ENCODE results near the gene KCNJ12. TPM values are rescaled to one million over a fixed set of nuclear protein-coding genes. Genes with fewer than 3 reads are reported as not detected.
"Not testable (repeated sequence)": the region's sequence is repeated elsewhere in the genome, so short reads cannot be mapped to it uniquely, and the experiment has no call there.

Gene KCNJ12
- total RNA-seq, 6 donors from 2014 or later, result 1.2 to 3.8 (median 2.0) TPM

DNA sequence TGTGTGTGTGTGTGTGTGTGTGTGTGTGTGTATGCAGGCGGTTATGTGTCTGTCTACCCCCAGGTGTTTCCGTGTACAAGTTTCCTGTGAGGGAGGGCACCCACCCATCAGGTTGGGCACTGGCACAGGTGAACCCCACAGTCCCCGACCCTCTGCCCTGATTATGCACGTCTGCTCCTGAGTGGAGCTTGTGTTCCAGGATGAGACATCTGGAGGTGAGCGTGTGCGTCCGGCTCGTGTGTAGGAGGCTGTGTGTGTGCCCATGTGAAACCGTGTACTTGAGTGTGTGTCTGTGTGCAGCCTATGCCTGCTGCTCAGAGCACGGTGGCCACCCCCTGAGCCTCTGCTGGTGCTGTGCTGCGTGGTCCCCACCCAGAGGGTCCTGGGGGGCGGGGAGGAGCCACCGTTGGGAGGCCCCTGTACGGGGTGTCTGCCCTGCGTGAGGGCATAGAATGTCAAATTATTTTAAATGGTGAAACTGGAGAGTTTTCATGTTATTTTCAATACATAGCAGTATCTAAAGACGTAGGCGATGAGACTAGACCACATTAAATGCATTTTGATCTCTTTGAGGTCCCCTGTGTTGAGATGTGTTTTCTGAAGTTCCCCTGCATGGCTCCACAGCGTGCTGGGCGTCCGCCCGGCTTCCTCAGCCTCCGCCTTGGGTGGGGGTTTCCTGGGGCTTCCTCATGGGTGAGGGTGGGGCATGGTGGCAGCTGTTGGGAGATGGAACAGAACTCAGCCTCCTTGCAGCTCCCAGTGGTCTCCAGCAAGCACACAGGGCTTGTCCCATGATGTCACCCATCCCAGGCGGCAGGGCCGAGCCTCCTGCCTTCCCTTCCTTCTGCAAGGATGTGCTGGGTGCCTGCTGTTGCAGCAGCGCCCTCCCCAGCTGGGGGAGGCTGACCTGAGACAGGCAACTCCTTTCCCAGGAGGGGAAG lies 43.4 kb downstream of the KCNJ12 start:
- no peaks in the 10 kb centered on the region for H3K36me3 ChIP-seq
- 74 to 77% methylated on average over 21 to 25 of the region's 25 CpGs for WGBS, 2 donors

DNA sequence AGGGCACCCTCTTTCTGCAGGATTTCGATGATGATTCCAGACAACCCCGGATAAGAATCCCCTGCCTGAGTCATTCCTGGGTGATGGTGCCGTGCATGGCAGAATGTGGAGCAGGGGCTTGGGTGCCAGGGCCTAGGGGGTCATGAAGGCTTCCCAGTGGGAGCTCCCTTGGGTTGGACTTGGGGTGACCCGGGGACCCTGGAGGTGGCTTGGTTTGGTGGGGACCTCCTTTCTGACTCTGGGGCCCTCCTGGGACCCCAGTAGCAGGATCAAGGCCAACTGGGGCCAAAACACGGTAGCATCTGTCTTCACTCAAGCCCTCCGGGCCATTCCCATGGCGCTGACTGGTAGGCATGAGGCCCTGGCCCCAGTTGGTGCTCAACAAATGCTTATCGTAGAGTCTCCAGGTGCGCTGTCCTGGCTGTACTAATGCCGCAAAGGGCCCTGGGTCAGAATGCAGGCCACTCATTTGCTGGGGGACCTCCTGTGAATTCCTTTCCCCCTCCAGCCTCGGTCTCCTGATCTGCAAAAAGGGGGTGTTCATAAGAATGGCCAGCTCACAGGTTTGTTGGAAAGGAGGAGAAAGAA lies 44.4 kb downstream of the KCNJ12 start:
- H3K4me1 ChIP-seq, result not testable (repeated sequence)

More for the DNA sequence above, 43.4 kb downstream of the KCNJ12 start:
- H3K9me3 ChIP-seq, result no peaks in the 10 kb centered on the region
- no peaks in the 10 kb centered on the region for H3K27me3 ChIP-seq
- TF ChIP-seq, protein P1, sequence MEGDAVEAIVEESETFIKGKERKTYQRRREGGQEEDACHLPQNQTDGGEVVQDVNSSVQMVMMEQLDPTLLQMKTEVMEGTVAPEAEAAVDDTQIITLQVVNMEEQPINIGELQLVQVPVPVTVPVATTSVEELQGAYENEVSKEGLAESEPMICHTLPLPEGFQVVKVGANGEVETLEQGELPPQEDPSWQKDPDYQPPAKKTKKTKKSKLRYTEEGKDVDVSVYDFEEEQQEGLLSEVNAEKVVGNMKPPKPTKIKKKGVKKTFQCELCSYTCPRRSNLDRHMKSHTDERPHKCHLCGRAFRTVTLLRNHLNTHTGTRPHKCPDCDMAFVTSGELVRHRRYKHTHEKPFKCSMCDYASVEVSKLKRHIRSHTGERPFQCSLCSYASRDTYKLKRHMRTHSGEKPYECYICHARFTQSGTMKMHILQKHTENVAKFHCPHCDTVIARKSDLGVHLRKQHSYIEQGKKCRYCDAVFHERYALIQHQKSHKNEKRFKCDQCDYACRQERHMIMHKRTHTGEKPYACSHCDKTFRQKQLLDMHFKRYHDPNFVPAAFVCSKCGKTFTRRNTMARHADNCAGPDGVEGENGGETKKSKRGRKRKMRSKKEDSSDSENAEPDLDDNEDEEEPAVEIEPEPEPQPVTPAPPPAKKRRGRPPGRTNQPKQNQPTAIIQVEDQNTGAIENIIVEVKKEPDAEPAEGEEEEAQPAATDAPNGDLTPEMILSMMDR (IDR thresholded peaks at IDR 0.05), result no peak
- TF ChIP-seq POLR2AphosphoS5 (IDR thresholded peaks at IDR 0.05), result no peak
- TF ChIP-seq POLR2A (IDR thresholded peaks at IDR 0.05), result no peak
- TF ChIP-seq EP300 (IDR thresholded peaks at IDR 0.05), result no peak
- peaks cover 0 to 7% (median 6%) of the 10 kb centered on the region in 4 donors for H3K4me1 ChIP-seq
- H3K4me3 ChIP-seq, result no peak overlapping the region
- DNase-seq (peak in 1 of 2 donors; percentile 70), ATAC-seq (ENCODE audit: low FRiP score in 2 of 2) (no peak)
- H3K27ac ChIP-seq, result no peak overlapping the region

DNA sequence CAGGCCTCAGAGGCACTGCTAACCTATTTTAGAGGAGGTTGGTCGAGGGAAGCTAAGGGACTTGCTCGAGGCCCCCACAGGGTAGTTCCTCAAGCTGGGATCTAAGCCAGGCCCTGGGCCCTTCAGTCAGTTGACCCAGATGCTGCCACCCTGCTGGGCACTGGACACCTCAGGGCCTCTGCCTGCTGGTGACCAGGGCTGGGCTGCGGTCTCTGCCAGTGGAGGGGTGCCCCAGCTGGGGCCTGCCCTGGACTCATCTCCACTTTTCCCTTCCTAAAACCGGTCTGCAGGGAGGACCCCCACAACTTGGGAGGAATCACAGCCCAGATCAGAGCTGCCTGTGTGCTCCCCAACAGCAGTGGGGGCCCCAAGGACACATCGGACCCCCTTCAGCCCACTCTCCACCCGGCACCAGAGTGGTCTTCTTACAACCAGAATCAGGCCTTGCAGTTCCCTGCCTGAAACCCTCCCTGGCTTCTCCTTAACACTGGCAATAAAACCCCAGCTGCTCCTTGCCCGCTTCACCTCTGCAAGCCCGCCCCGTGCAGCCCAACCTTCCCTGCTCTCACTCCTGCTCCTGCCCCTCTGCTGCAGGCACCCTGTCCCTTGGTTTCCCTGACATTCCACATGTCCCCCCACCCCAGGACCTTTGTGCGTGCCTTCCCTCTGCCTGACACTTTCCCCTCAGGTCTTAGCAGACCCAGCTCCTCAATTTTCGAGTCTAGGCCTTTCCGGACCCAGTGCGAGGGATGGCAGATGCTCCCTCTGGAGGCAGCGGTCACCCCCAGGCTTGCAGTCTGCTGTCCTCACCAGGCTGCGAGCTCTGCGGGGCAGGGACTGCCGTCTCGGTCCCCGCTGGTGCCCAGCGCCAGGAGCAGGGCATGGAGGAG lies 45.5 kb downstream of the KCNJ12 start:
- peak in 1 of 2 donors; percentile 67 for DNase-seq
- H3K9me3 ChIP-seq, H3K27me3 ChIP-seq, H3K36me3 ChIP-seq, H3K4me1 ChIP-seq, H3K27ac ChIP-seq, H3K4me3 ChIP-seq: not testable (repeated sequence)
- ATAC-seq (ENCODE audit: low FRiP score in 2 of 2), result peak in 1 of 2 donors; percentile 2
- WGBS, 2 donors, result 91 to 93% methylated on average over 13 to 20 of the region's 20 CpGs

More for the DNA sequence above, 44.4 kb downstream of the KCNJ12 start:
- not testable (repeated sequence) for H3K9me3 ChIP-seq; H3K4me3 ChIP-seq; ATAC-seq (ENCODE audit: low FRiP score in 2 of 2); H3K27me3 ChIP-seq; DNase-seq; H3K27ac ChIP-seq; H3K36me3 ChIP-seq
- 64 to 90% methylated on average over 7 to 10 of the region's 11 CpGs for WGBS, 2 donors

DNA sequence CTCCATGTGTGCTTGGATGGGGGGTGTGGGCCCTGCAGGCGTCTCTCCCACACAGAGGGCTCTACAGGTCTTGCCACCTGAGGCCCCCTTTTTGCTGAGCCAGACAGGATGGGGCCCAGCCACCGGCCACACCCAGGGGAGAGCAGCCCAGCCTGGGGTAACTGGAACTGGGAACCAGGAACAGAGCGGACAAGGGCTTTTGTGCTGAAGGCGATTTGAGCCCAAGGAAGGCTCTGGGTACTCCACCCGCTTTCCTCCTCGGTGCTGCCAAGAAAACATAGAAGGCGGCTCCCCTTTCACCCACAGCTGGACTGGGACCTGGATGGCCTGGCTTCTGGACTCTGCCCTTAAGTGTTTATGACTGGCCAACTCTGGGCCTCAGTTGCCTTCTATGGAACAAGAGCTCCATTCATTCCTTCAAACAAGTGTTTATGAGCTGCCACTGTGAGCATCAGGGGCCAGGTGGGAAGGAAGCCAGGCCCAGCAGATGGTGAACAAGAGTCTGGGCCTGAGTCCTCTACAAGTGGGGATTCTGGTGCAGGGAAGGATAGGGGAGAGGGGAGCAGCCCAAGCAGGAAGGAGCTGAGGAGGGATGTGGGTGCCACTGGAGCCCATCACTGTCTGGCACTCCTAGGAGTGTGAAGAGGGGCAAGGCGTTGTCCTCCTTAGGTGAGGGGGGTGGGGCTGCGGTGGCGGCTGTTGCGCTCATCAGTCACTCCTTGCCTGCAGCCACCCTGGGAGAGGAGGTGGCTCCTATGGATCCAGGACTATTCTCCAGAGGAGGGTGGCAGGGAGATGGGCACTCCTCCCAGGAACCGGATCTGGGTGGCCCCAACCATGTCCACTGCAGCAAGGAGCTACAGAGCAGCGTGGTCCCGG lies 46.4 kb downstream of the KCNJ12 start:
- not testable (repeated sequence) for H3K36me3 ChIP-seq, H3K4me3 ChIP-seq, H3K9me3 ChIP-seq, H3K27ac ChIP-seq, H3K27me3 ChIP-seq, H3K4me1 ChIP-seq
- 81 to 84% methylated on average over 7 to 11 of the region's 14 CpGs for WGBS, 2 donors
- peak in 1 of 2 donors; percentile 79 for DNase-seq
- peak; percentile 1 to 2 for ATAC-seq (ENCODE audit: low FRiP score in 2 of 2)

GRCh38 chr17:21423190-21423493 lies 47.0 kb downstream of the KCNJ12 start:
- not testable (repeated sequence) for ATAC-seq (ENCODE audit: low FRiP score in 2 of 2); H3K27ac ChIP-seq; H3K4me3 ChIP-seq; H3K27me3 ChIP-seq; H3K36me3 ChIP-seq; H3K9me3 ChIP-seq; H3K4me1 ChIP-seq
- DNase-seq, result peak in 1 of 2 donors; percentile 52
- 71 to 84% methylated on average over 9 of the region's 9 CpGs for WGBS, 2 donors

- not testable (repeated sequence) for H3K9me3 ChIP-seq
Observed at GRCh38 chr17:21424697-21425096, 48.5 kb downstream of the KCNJ12 start.

More at GRCh38 chr17:21424697-21425096, 48.5 kb downstream of the KCNJ12 start:
- H3K27ac ChIP-seq; H3K27me3 ChIP-seq; DNase-seq; H3K4me1 ChIP-seq; H3K36me3 ChIP-seq; H3K4me3 ChIP-seq; ATAC-seq (ENCODE audit: low FRiP score in 2 of 2): not testable (repeated sequence)
- WGBS, 2 donors, result 91 to 96% methylated on average over 7 of the region's 7 CpGs
